HT1080 (cell line): Measurements from ENCODE around the gene SLC9A1. TPM values are rescaled to one million over a fixed set of nuclear protein-coding genes. Genes with fewer than 3 reads are reported as not detected.
"Not testable (repeated sequence)": the region's sequence is repeated elsewhere in the genome, so short reads cannot be mapped to it uniquely, and the experiment has no call there.

Experiments
- DNase-seq: peaks from one replicate; pipeline ENCODE4 v3.0.0-alpha.2; 2015; ENCODE audit warnings: low read depth
- polyA plus RNA-seq, 2 experiments: library from polyadenylated mRNA; depleted of rRNA; stranded (reverse); fragments of >200 nt; gene quantifications; 2 replicates each; pipeline ENCODE4 v1.2.3, GENCODE V29; 2015
- total RNA-seq: library from RNA; depleted of rRNA; stranded (reverse); fragments of >200 nt; shearing (Covaris generic); gene quantifications from 2 replicates; pipeline ENCODE4 v1.2.3, GENCODE V29; 2014; rRNA removed

Gene SLC9A1
- total RNA-seq = 11.3 and 13.1 TPM in 2 replicates
- polyA plus RNA-seq (2015; cell fraction: cytosol; rRNA removed) = 15.7 and 16.6 TPM in 2 replicates
- polyA plus RNA-seq (2015; cell fraction: nucleus; rRNA removed) = 25.0 and 25.9 TPM in 2 replicates

DNA sequence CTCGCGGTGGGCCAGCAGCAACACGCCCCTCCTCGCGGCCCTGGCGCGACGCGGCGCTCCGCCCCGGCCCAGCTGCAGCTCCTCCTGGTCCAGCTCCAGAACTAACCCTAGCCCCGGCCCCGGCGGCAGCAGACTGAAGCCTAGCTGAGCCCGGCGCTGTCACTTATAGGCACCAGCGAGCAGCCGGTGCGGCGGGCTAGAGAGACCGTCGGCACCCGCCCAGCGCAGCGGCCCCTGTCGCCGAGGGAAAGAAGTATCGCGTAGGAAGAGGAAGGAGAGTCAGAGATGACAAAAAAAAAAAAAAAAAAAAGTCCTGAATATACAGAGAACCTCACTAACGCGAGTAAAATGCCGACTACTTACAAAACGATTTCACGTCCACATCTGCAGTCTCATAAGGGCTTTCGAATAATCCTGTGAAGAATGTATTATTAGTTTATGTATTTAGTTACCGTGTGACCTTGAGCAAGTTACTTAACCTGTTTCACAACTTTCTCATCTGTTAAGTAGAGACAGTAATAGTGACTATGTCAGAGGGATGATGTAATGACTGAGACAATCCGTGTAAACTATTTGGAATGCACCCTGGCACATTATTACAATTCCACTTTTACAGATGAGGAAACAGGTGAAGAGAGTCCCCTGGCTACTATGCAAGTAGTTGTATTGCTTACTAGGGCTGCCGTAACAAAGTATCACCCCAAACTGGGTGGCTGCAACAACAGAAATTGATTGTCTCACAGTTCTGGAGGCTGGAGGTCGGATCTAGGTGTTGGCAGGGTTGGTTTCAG lies at the start of gene SLC9A1:
SLC9A1 (minus strand) TSS at position 135 of the 791 bp plus-strand sequence. CDS start 791 bp downstream, outside the sequence.
- peak; percentile 89 for DNase-seq

GRCh38 chr1:27203946-27204345 lies 49.0 kb upstream of the SLC9A1 start:
- DNase-seq = no peak

DNA sequence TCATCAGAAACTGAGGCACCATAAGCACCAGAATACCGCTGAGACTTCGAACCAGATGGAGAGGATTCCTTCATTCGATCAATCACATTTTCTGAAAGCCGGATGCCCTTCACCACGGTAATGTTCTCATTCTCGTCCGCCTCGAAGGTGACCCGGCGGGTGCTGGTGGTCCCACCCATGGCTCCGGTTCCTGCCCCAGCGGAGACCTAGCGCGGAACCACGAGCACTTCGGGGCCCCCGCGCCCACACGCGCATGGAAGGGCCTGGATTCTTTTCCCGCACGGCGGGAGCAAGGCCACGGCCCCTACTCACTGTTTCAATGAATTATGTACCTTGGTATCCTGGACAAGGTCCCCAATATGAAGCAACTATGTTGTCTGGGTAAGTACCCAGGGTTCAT lies 46.4 kb upstream of the SLC9A1 start:
- DNase-seq = no peak

DNA sequence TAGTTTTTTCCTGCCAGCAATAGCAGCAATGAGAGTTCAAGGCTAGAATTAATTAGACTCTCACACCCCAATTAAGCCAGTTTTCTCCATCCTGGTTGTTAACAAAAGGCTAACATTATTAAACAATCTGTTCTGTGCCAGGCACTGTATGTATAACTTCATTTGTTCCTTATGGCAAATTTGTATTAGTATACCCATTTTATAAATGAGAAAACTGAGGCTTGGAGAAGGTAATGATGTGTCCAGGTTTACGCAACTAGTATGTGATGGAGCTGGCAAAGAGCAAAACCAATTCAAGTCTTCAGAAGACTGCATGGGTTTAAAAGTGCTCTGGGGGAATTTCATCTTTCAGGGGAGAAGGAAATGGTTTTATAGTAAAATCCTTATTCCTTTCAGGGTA lies 38.3 kb upstream of the SLC9A1 start:
- no peak for DNase-seq

DNA sequence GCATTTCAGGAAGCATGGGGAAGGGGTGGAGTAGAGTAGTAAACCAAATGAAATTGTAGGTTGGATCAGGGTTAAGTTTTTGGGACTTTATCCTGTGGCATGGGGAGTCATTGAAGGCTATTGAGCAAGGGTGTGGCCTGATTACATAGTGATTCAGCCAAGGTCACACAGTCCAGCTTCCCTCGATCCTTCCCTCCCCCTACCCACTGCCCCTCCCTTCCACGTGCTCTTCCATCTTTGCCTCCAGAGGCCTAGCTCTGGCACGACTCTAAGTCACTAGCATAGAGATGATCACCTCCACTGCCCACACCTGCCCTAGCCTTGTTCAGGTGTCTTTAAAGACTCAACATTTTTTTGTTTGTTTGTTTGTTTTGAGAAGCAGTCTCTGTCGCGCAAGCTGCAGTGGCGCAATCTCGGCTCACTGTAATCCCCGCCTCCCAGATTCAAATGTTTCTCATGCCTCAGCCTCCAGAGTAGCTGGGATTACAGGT lies 37.2 kb upstream of the SLC9A1 start:
- DNase-seq = peak; percentile 52

DNA sequence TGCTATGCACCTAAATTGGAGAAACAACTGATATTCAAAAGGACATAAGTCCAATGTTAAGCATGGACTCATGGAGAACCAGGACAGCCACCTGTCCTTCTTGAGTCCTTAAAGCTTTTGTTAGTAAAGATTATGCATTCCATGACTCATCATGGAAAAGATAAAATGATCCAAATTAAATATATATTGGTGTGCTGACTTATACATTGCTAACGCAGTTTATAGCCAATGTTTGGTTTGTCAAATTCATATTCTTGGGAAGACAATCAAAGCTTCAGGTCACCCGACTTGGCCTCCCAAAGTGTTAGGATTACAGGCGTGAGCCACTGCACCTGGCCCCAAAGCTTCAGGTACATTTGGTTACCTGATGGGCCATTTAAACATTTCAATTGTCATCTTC lies 29.7 kb upstream of the SLC9A1 start:
- DNase-seq = not testable (repeated sequence)

DNA sequence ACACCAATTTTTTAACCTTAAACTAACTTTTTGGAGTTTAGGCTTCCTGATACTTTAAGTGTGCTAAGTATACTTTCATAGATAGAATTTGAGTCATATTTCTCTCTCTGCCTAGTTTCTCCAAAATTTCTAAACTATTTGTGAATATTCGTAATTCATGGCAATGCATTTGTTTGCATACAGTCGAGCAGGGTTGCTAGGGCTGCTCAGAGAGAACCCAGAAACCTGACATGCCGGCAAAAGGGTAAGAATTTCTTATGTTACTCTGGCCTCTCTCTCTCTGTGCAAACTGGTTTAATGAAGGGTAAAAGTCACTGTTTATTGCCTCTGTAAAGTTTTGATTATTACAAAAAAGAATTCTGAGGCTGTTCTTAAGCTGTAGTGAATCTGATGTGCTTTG lies 25.1 kb upstream of the SLC9A1 start:
- DNase-seq = no peak

DNA sequence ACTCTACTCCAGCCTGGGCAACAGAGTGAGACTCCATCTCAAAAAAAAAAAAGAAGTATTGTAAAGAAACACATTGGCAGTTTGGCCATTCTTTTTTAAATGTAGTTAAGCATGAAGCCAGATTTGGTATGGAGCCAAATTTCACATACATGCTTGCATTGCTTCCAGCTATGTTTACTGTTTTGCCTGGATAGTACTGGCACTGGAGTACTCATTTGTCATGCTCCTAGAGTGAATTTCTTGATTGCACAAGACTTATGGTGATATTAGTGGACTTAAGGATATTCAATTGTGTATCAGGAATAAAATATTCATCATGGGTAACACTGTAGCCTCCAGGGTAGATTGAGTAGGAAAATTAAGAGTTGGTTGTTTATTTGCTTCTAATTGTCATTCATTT lies 24.5 kb upstream of the SLC9A1 start:
- DNase-seq = no peak

DNA sequence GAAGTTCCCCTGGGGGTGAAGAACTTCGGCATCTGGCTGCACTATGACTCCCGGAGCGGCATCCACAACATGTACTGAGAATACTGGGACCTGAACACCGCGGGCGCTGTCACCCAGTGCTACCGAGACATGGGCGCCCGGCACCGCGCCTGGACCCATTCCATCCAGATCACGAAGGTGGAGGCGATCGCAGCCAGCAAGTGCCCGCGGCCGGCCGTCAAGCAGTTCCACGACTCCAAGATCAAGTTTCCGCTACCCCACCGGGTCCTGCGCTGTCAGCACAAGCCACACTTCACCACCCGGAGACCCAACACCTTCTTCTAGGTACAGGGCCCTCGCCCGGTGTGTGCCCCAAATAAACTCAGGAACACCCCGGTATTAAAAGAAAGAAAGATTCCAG lies 22.0 kb upstream of the SLC9A1 start:
- no peak for DNase-seq

DNA sequence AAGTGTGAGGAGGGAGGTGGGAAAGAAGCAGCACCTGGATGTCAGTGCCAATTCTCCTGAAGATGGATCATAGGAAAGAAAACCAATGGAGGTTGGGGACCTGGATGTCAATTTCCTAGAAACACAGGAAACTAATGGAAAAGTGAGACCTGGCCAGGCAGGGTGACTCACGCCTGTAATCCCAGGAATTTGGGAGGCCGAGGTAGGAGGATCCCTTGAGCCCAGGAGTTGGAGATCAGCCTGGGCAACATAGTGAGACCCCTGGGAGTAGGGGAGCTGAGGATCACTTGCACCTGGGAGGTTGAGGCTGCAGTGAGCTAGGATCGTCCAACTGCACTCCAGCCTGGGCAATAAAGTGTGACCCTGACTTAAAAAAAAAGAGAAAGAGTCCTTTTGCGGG lies 21.4 kb upstream of the SLC9A1 start:
- no peak for DNase-seq

GRCh38 chr1:27172992-27173391 lies 18.1 kb upstream of the SLC9A1 start:
- DNase-seq = not testable (repeated sequence)

GRCh38 chr1:27166929-27167328 lies 12.0 kb upstream of the SLC9A1 start:
- DNase-seq = no peak

GRCh38 chr1:27166351-27166802 lies 11.5 kb upstream of the SLC9A1 start:
- no peak for DNase-seq

DNA sequence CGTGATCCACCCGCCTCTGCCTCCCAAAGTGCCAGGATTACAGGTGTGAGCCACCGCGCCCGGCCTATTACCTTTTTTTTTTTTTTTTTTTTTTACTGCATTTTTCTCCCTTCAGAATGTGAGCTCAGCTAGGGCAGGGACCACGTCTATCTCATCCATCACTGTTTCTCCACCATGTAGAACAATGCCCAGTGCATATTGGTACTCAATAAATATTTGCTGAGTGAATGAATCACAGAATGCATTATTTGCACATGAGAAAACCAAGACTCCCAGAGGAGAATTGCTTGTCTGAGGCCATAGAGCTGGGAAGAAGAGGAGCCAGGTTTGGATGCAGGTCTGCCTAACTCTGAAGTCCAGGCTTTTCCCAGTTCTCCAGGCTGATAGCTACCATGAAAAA lies 8.2 kb upstream of the SLC9A1 start:
- no peak for DNase-seq

- no peak for DNase-seq
Measured at GRCh38 chr1:27162090-27162489, 7.2 kb upstream of the SLC9A1 start.

GRCh38 chr1:27161594-27161993 lies 6.7 kb upstream of the SLC9A1 start:
- no peak for DNase-seq

GRCh38 chr1:27157194-27157593 lies 2.3 kb upstream of the SLC9A1 start:
- DNase-seq = no peak

DNA sequence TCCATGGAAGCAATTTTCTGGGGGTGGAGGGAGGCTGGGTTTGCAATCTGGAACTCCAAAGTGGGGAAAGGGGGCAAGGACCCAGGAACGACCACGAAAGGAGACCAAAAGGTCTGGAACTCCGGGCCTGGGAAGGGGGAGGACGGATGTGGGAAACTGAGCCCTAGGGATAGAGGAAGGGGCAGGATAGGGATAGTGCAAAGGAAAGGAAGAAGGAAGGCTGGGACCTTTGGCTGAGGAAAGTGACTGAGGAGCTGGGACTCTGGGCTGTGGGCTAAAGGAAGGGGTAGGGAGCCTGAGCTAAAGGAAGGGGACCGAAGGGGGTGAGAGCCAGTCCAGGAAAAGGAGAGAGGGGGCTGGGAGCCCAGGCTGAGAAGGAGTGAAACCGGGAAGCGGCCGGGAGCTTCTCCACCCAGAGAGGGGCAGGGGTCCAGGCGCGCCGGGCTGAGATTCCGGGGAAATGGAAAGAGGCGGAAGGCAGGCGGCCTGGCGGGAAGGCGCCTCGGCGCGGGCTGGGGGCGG lies 395 bp downstream of the SLC9A1 start:
- no peak for DNase-seq

DNA sequence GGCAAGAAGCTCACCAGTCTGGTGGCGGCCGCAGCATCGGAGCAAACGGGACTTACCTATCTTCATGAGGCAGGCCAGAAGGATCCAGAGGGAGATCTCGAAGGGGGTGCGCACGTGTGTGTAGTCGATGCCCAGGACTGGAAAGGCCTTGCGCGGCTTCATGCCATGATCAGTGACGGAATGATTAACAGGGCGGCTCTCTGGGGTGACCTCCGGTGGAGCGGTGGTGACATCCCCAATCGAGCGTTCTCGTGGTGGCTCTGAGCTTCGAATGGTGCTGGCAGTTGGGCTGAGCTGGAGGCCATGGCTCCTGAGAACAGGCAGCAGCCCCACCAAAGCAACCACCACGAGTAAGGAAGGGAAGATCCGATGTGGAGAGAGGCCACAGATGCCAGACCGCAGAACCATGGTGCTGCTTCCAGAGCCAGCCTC lies 982 bp downstream of the SLC9A1 start:
- DNase-seq = no peak

GRCh38 chr1:27153549-27153886 lies 1.4 kb downstream of the SLC9A1 start:
- DNase-seq = no peak

GRCh38 chr1:27152829-27153548 lies 1.9 kb downstream of the SLC9A1 start:
- DNase-seq = no peak
